SU-DHL-6 (cell line): Measurements from ENCODE around the gene SPATA33.

Experiments used
- EZH2phosphoT487 ChIP-seq: fragments of 200-600 bp; sonication (generic), shearing (Covaris generic); conservative IDR thresholded peaks from 2 replicates; pipeline ENCODE4 v1.6.1; 2018; ENCODE audit warnings: mild to moderate bottlenecking, antibody characterized with exemption, low read length, moderate library complexity, mixed read lengths
- TF ChIP-seq, protein P1 (sequence below): fragments of 200-600 bp; sonication (generic); IDR thresholded peaks from one replicate; pipeline ENCODE4 v1.5.1; 2017; ENCODE audit warnings: antibody characterized with exemption, mild to moderate bottlenecking, low read length, moderate library complexity; ENCODE audit not compliant: insufficient read depth, poor library complexity, severe bottlenecking

DNA sequence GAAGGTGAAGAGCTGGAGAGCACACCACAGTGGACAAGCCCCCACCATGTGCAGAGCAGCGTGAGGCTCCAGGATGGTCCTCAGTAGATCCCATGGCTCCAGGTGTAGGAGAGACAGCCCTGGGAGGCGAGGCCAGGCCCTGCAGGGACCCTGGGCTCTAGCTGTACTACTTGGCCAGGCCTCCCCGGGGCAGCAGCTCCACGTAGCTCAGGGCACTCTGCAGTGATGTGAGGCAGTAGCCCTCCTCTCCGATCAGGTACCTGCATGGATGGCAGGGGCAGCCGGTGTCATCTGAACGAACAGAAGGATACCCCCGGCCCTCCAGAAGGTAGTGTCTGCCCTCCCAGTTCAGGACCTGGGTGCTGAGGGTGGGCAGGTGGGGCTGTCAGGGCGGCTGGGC, 50.1 kb downstream of the SPATA33 start:
- TF ChIP-seq, protein P1, sequence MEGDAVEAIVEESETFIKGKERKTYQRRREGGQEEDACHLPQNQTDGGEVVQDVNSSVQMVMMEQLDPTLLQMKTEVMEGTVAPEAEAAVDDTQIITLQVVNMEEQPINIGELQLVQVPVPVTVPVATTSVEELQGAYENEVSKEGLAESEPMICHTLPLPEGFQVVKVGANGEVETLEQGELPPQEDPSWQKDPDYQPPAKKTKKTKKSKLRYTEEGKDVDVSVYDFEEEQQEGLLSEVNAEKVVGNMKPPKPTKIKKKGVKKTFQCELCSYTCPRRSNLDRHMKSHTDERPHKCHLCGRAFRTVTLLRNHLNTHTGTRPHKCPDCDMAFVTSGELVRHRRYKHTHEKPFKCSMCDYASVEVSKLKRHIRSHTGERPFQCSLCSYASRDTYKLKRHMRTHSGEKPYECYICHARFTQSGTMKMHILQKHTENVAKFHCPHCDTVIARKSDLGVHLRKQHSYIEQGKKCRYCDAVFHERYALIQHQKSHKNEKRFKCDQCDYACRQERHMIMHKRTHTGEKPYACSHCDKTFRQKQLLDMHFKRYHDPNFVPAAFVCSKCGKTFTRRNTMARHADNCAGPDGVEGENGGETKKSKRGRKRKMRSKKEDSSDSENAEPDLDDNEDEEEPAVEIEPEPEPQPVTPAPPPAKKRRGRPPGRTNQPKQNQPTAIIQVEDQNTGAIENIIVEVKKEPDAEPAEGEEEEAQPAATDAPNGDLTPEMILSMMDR: no peak
- no peak for TF ChIP-seq EZH2phosphoT487
